ENCODE data around the gene CTNS. TPM values are rescaled to one million over a fixed set of nuclear protein-coding genes. Genes with fewer than 3 reads are reported as not detected.

Gene CTNS
- total RNA-seq, 1 experiment from 2014 or later, result 15.6 TPM

DNA sequence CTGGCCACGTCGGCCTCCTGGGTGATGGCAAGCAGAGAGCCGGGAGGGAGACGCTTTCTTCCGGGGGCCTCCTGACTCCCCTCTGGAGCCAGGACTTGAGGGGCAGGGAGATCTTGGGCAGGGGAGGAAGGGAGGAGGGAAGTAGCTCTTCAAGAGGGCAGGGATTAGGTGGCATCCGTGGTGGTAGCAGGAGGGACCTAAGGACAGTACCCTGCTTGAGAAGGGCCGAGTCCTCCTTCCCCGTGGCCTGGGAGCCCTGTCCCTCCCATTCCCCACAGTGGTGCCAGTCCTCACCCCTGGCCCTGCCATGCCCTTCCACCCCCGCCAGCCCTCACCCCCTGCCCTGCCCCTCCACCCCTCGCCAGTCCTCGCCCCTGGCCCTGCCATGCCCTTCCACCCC lies 19.2 kb downstream of the CTNS start:
- POLR2A ChIA-PET, result interaction anchor here (0.6 kb wide), 1 partner anchor 44 kb away, joined by 3 read pairs; no protein-coding TSS in a partner anchor
- Histone ChIP-seq H3K4me3 (ENCODE audit: low read depth, low read length) (no peak overlapping the region), H3K36me3 (ENCODE audit: control insufficient read depth, insufficient read depth, low read length) (no peaks in the 10 kb centered on the region; the same call in 1 of the 2 replicates), H3K4me1 (no peaks in the 10 kb centered on the region), H3K27me3 (replicated peaks; ENCODE audit: control insufficient read depth, insufficient read depth, low read length) (no peaks in the 10 kb centered on the region), H3K9me3 (no peaks in the 10 kb centered on the region)
- CTCF ChIA-PET, result interaction anchor here (0.5 kb wide), 1 partner anchor 10 kb away, joined by 3 read pairs; no protein-coding TSS in a partner anchor
- Mint-ChIP-seq H3K27me3 (ENCODE audit: insufficient read depth, unreplicated experiment) (no peaks in the 10 kb centered on the region), H3K4me1 (ENCODE audit: low read depth, unreplicated experiment) (no peaks in the 10 kb centered on the region), H3K36me3 (ENCODE audit: insufficient read depth, unreplicated experiment) (peaks cover 8% of the 10 kb centered on the region), H3K9me3 (ENCODE audit: unreplicated experiment) (no peaks in the 10 kb centered on the region), H3K27ac (ENCODE audit: unreplicated experiment) (no peak overlapping the region), H3K4me3 (ENCODE audit: unreplicated experiment) (no peak overlapping the region)
- TF ChIP-seq, protein P1, sequence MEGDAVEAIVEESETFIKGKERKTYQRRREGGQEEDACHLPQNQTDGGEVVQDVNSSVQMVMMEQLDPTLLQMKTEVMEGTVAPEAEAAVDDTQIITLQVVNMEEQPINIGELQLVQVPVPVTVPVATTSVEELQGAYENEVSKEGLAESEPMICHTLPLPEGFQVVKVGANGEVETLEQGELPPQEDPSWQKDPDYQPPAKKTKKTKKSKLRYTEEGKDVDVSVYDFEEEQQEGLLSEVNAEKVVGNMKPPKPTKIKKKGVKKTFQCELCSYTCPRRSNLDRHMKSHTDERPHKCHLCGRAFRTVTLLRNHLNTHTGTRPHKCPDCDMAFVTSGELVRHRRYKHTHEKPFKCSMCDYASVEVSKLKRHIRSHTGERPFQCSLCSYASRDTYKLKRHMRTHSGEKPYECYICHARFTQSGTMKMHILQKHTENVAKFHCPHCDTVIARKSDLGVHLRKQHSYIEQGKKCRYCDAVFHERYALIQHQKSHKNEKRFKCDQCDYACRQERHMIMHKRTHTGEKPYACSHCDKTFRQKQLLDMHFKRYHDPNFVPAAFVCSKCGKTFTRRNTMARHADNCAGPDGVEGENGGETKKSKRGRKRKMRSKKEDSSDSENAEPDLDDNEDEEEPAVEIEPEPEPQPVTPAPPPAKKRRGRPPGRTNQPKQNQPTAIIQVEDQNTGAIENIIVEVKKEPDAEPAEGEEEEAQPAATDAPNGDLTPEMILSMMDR (IDR thresholded peaks at IDR 0.05; ENCODE audit: insufficient read depth in 1 of 2, low read depth in 1 of 2, low read length in 1 of 2, severe bottlenecking in 1 of 2, unreplicated experiment in 1 of 2), result no peak
- no peak for DNase-seq
- intact Hi-C loops (cut with micrococcal nuclease; ENCODE audit: unreplicated experiment), result no loop called here
- no TSS peak for BruUV-seq (replicated peaks)

DNA sequence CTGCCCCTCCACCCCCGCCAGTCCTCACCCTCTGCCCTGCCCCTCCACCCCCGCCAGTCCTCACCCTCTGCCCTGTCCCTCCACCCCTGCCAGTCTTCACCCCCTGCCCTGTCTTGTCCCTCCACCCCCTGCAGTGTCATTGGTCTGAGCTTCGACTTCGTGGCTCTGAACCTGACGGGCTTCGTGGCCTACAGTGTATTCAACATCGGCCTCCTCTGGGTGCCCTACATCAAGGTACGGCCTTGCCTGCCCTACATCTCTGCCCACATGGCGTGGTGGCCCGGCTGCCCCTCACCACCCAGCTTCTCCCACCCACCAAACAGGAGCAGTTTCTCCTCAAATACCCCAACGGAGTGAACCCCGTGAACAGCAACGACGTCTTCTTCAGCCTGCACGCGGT lies 19.8 kb downstream of the CTNS start:
- TF ChIP-seq, protein P1 (IDR thresholded peaks at IDR 0.05; ENCODE audit: insufficient read depth in 1 of 2, low read depth in 1 of 2, low read length in 1 of 2, severe bottlenecking in 1 of 2, unreplicated experiment in 1 of 2), result no peak
- intact Hi-C loops (cut with micrococcal nuclease; ENCODE audit: unreplicated experiment), result no loop called here
- ChIA-PET POLR2A (no interaction called here), CTCF (no interaction called here)
- Mint-ChIP-seq H3K27ac (ENCODE audit: unreplicated experiment) (peak overlapping the region; percentile 70), H3K36me3 (ENCODE audit: insufficient read depth, unreplicated experiment) (peaks cover 13% of the 10 kb centered on the region), H3K9me3 (ENCODE audit: unreplicated experiment) (no peaks in the 10 kb centered on the region), H3K4me3 (ENCODE audit: unreplicated experiment) (no peak overlapping the region), H3K4me1 (ENCODE audit: low read depth, unreplicated experiment) (no peaks in the 10 kb centered on the region), H3K27me3 (ENCODE audit: insufficient read depth, unreplicated experiment) (no peaks in the 10 kb centered on the region)
- Histone ChIP-seq H3K9me3 (no peaks in the 10 kb centered on the region), H3K36me3 (ENCODE audit: control insufficient read depth, insufficient read depth, low read length) (no peaks in the 10 kb centered on the region; the same call in 1 of the 2 replicates), H3K27me3 (replicated peaks; ENCODE audit: control insufficient read depth, insufficient read depth, low read length) (no peaks in the 10 kb centered on the region), H3K4me3 (ENCODE audit: low read depth, low read length) (no peak overlapping the region), H3K4me1 (no peaks in the 10 kb centered on the region)
- BruUV-seq (replicated peaks), result no TSS peak
- no peak for DNase-seq

GRCh38 chr17:3656755-3657587 lies 20.4 kb downstream of the CTNS start:
- Mint-ChIP-seq H3K27me3 (ENCODE audit: insufficient read depth, unreplicated experiment) (no peaks in the 10 kb centered on the region), H3K9me3 (ENCODE audit: unreplicated experiment) (no peaks in the 10 kb centered on the region), H3K36me3 (ENCODE audit: insufficient read depth, unreplicated experiment) (peaks cover 14% of the 10 kb centered on the region), H3K4me3 (ENCODE audit: unreplicated experiment) (no peak overlapping the region), H3K4me1 (ENCODE audit: low read depth, unreplicated experiment) (no peaks in the 10 kb centered on the region), H3K27ac (ENCODE audit: unreplicated experiment) (peak overlapping the region; percentile 70)
- no peaks in the 10 kb centered on the region for H3K4me1 ChIP-seq
- no peak for DNase-seq
- H3K4me3 ChIP-seq (ENCODE audit: low read depth, low read length), result no peak overlapping the region
- CTCF ChIA-PET, result no interaction called here
- intact Hi-C loops (cut with micrococcal nuclease; ENCODE audit: unreplicated experiment), result no loop called here
- TF ChIP-seq, protein P1 (IDR thresholded peaks at IDR 0.05; ENCODE audit: insufficient read depth in 1 of 2, low read depth in 1 of 2, low read length in 1 of 2, severe bottlenecking in 1 of 2, unreplicated experiment in 1 of 2), result no peak
- POLR2A ChIA-PET, result no interaction called here
- H3K36me3 ChIP-seq (ENCODE audit: control insufficient read depth, insufficient read depth, low read length), result no peaks in the 10 kb centered on the region; the same call in 1 of the 2 replicates
- H3K9me3 ChIP-seq, result no peaks in the 10 kb centered on the region
- no TSS peak for BruUV-seq (replicated peaks)
- H3K27me3 ChIP-seq (replicated peaks; ENCODE audit: control insufficient read depth, insufficient read depth, low read length), result no peaks in the 10 kb centered on the region
